ENCODE results near the gene TES. TPM values are rescaled to one million over a fixed set of nuclear protein-coding genes. Genes with fewer than 3 reads are reported as not detected.
"Not testable (repeated sequence)": the region's sequence is repeated elsewhere in the genome, so short reads cannot be mapped to it uniquely, and the experiment has no call there.

The TES gene
- total RNA-seq, 2 donors from 2014 or later = 46.6 to 96.6 TPM

- no peaks in the 10 kb centered on the region for H3K9me3 ChIP-seq
- H3K27ac ChIP-seq = no peak overlapping the region
- TF ChIP-seq POLR2A (IDR thresholded peaks at IDR 0.05) (no peak), CTCF (IDR thresholded peaks at IDR 0.05) (no peak), POLR2AphosphoS5 (IDR thresholded peaks at IDR 0.05) (no peak)
- no peaks in the 10 kb centered on the region for H3K27me3 ChIP-seq (replicated peaks; ENCODE audit: insufficient read depth)
- no peak overlapping the region for H3K4me3 ChIP-seq
- intact Hi-C loops (cut with DNase I) = no loop called here
- no peaks in the 10 kb centered on the region for H3K4me1 ChIP-seq (replicated peaks)
- no peak for DNase-seq (ENCODE audit: low spot score)
- 96% methylated on average over 3 of the region's 3 CpGs for WGBS
- H3K36me3 ChIP-seq = no peaks in the 10 kb centered on the region
These were observed 83.3 kb downstream of the TES start for GRCh38 chr7:116293633-116294032.

DNA sequence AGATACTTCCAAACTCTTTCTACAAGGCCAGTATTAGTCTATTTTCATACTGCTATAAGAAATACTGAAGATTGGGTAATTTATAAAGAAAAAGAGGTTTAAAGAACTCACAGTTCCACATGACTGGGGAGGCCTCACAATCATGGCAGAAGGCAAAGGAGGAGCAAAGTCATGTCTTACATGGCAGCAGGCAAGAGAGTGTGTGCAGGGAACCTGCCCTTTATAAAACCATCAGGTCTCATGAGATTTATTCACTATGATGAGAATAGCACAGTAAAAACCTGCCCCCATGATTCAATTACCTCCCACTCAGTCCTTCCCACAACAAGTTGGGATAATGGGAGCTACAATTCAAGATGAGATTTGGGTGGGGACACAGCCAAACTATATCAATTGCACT, 85.6 kb downstream of the TES start:
- intact Hi-C loops (cut with DNase I) = not testable (repeated sequence)

DNA sequence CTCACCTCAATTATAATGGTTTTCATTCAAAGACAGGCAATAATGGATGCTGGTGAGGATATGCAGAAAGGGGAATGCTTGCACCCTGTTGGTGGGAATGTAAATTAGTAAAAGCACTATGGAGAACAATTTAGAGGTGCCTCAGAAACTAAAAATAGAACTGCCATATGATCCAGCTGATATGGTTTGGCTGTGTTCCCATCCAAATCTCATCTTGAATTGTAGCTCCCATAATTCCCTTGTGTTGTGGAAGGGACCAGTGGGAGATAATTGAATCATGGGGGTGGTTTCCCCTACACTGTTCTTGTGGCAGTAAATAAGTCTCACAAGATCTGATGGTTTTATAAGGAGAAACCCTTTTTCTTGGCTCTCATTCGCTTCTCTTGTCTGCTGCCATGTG, 87.7 kb downstream of the TES start:
- intact Hi-C loops (cut with DNase I) = no loop called here
- H3K27ac ChIP-seq = no peak overlapping the region
- no peaks in the 10 kb centered on the region for H3K9me3 ChIP-seq
- no peak for DNase-seq (ENCODE audit: low spot score)
- 93% methylated on average over 1 of the region's 1 CpG for WGBS
- H3K4me1 ChIP-seq (replicated peaks) = no peaks in the 10 kb centered on the region
- H3K27me3 ChIP-seq (replicated peaks; ENCODE audit: insufficient read depth) = no peaks in the 10 kb centered on the region
- no peak overlapping the region for H3K4me3 ChIP-seq
- TF ChIP-seq POLR2A (IDR thresholded peaks at IDR 0.05) (no peak), CTCF (IDR thresholded peaks at IDR 0.05) (no peak), POLR2AphosphoS5 (IDR thresholded peaks at IDR 0.05) (no peak)
- H3K36me3 ChIP-seq = no peaks in the 10 kb centered on the region

More for the DNA sequence above, 85.6 kb downstream of the TES start:
- H3K4me1 ChIP-seq (replicated peaks); H3K27ac ChIP-seq; H3K4me3 ChIP-seq; H3K9me3 ChIP-seq; DNase-seq (ENCODE audit: low spot score); H3K27me3 ChIP-seq (replicated peaks; ENCODE audit: insufficient read depth); H3K36me3 ChIP-seq: not testable (repeated sequence)

DNA sequence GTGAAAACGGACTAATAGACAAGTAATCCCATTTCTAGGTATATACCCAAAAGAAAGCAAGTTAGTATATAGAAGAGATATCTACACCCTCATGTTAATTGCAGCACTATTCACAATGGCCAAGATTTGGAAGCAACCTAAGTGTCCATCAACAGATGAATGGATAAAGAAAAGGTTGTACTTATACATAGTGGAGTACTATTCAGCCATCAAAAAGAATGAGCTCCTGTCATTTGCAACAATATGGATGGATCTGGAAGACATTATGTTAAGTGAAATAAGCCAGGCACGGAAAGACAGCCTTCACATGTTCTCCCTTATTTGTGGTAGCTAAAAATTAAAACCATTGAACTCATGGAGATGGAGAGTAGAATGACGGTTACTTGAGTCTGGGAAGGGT, 88.2 kb downstream of the TES start:
- Histone ChIP-seq H3K4me1 (replicated peaks) (no peaks in the 10 kb centered on the region), H3K36me3 (no peaks in the 10 kb centered on the region), H3K9me3 (no peaks in the 10 kb centered on the region), H3K27me3 (replicated peaks; ENCODE audit: insufficient read depth) (no peaks in the 10 kb centered on the region), H3K4me3 (no peak overlapping the region), H3K27ac (no peak overlapping the region)
- WGBS = 93% methylated on average over 3 of the region's 3 CpGs
- no peak for DNase-seq (ENCODE audit: low spot score)
- intact Hi-C loops (cut with DNase I) = no loop called here
- no peak for TF ChIP-seq POLR2A (IDR thresholded peaks at IDR 0.05)
- no peak for TF ChIP-seq POLR2AphosphoS5 (IDR thresholded peaks at IDR 0.05)
- no peak for TF ChIP-seq CTCF (IDR thresholded peaks at IDR 0.05)

DNA sequence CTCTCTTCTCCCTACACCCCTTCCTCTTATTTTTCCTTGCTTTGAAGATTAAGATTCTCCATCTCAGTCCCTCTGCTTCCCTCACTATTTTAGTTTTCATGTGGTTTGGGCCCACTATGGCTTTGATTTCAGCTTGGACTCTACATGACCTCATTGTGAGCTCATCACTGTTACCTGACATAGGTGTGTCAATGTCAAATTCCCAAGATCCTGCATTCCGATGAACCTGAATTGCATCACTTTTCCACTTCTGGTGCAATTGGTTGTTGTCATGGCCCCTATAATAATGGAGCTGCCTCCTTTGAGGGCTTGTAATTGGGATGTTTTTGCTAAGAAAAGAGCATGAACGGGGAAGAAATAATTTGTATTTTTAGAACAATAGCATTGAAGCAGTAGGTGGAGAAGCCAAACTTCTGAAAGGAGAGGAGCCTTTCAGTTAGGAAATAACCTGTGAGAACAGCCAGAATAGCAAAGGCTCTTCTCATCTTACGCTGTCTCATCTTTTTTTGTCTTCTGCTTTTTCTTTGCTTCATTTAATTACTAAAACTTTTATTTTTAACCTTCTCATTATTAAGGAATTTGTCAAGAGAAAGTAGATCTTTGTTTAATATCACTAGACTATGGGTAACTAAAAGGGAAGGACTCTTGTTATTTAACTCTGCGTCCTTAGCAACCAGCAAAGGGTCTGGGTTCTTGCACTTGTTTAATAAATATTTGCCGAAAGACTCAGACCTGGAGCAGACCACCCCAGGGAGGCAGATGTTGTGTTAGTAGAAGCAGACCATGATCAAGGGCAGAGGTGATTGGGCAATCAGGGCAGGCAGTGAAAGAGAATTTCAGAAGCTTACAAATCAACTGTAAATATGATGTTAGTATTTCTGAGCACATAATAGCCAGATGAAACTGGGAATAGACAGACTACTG, 95.4 kb downstream of the TES start:
- Histone ChIP-seq H3K27ac (no peak overlapping the region), H3K4me1 (replicated peaks) (no peaks in the 10 kb centered on the region), H3K36me3 (no peaks in the 10 kb centered on the region), H3K9me3 (no peaks in the 10 kb centered on the region), H3K4me3 (no peak overlapping the region), H3K27me3 (replicated peaks; ENCODE audit: insufficient read depth) (no peaks in the 10 kb centered on the region)
- no peak for DNase-seq (ENCODE audit: low spot score)
- intact Hi-C loops (cut with DNase I) = no loop called here
- WGBS = 70% methylated on average over 5 of the region's 5 CpGs
- TF ChIP-seq CTCF (IDR thresholded peaks at IDR 0.05) (no peak), POLR2A (IDR thresholded peaks at IDR 0.05) (no peak), POLR2AphosphoS5 (IDR thresholded peaks at IDR 0.05) (no peak)
